Progenitor cell of endocrine pancreas (in vitro differentiated cells): Measurements from ENCODE around the gene SFXN5. TPM values are rescaled to one million over a fixed set of nuclear protein-coding genes. Genes with fewer than 3 reads are reported as not detected.

ENCODE experiments used
- DNase-seq: peaks from one replicate; pipeline ENCODE4 v3.0.0; 2021; ENCODE audit warnings: low spot score; ENCODE audit not compliant: unreplicated experiment
- H3K27ac Mint-ChIP-seq: 2 replicates; pipeline ENCODE4 v1.8.0; 2021; ENCODE audit warnings: mild to moderate bottlenecking, moderate library complexity, mixed read lengths
- H3K27me3 Mint-ChIP-seq: 2 replicates; pipeline ENCODE4 v1.8.0; 2021; ENCODE audit warnings: mixed read lengths
- H3K36me3 Mint-ChIP-seq: 2 replicates; pipeline ENCODE4 v1.8.0; 2022; ENCODE audit warnings: mixed read lengths; ENCODE audit not compliant: insufficient read depth
- H3K4me1 Mint-ChIP-seq: 2 replicates; pipeline ENCODE4 v1.8.0; 2021; ENCODE audit warnings: low read depth, mixed read lengths
- H3K4me3 Mint-ChIP-seq: 2 replicates; pipeline ENCODE4 v1.8.0; 2021; ENCODE audit warnings: low read depth, mild to moderate bottlenecking, moderate library complexity, mixed read lengths
- H3K9me3 Mint-ChIP-seq: 2 replicates; pipeline ENCODE4 v1.8.0; 2021; ENCODE audit warnings: low read depth, mixed read lengths
- CTCF ChIP-seq: fragments of 200-600 bp; sonication (generic); IDR thresholded peaks from one replicate; pipeline ENCODE4 v1.5.0; 2021; ENCODE audit warnings: antibody characterized with exemption, mild to moderate bottlenecking; ENCODE audit not compliant: unreplicated experiment
- total RNA-seq: library from RNA; stranded (reverse); gene quantifications from 2 replicates; pipeline ENCODE4 v1.2.1, GENCODE V29; 2021

Gene SFXN5
- total RNA-seq, 1 donor from 2014 or later: 33.1 TPM

GRCh38 chr2:73078457-73079411 is 7.2 kb upstream of the SFXN5 start:
- no peak for DNase-seq
- no peak overlapping the region for H3K4me3 Mint-ChIP-seq
- no peaks in the 10 kb centered on the region for H3K4me1 Mint-ChIP-seq
- no peaks in the 10 kb centered on the region for H3K27me3 Mint-ChIP-seq
- TF ChIP-seq CTCF: no peak
- H3K27ac Mint-ChIP-seq: no peak overlapping the region
- no peaks in the 10 kb centered on the region for H3K9me3 Mint-ChIP-seq
- peaks cover 4% of the 10 kb centered on the region for H3K36me3 Mint-ChIP-seq

- Mint-ChIP-seq H3K4me3 (no peak overlapping the region), H3K36me3 (peaks cover 4% of the 10 kb centered on the region), H3K27me3 (no peaks in the 10 kb centered on the region), H3K4me1 (no peaks in the 10 kb centered on the region), H3K27ac (no peak overlapping the region), H3K9me3 (no peaks in the 10 kb centered on the region)
- TF ChIP-seq CTCF: no peak
- no peak for DNase-seq
Measured at GRCh38 chr2:73077424-73077795, 5.9 kb upstream of the SFXN5 start.

- Mint-ChIP-seq H3K27ac (no peak overlapping the region), H3K27me3 (no peaks in the 10 kb centered on the region), H3K4me3 (no peak overlapping the region), H3K36me3 (peaks cover 4% of the 10 kb centered on the region), H3K9me3 (no peaks in the 10 kb centered on the region), H3K4me1 (peaks cover 5% of the 10 kb centered on the region)
- TF ChIP-seq CTCF: no peak
- DNase-seq: no peak
Measured at GRCh38 chr2:73076701-73077423, 5.3 kb upstream of the SFXN5 start.

- Mint-ChIP-seq H3K9me3 (no peaks in the 10 kb centered on the region), H3K4me3 (no peak overlapping the region), H3K36me3 (peaks cover 4% of the 10 kb centered on the region), H3K4me1 (peaks cover 5% of the 10 kb centered on the region), H3K27ac (no peak overlapping the region), H3K27me3 (no peaks in the 10 kb centered on the region)
- no peak for TF ChIP-seq CTCF
- DNase-seq: no peak
Measured at GRCh38 chr2:73075477-73076373, 4.2 kb upstream of the SFXN5 start.
